ENCODE measurements around the gene PROX1.

Gene PROX1

DNA sequence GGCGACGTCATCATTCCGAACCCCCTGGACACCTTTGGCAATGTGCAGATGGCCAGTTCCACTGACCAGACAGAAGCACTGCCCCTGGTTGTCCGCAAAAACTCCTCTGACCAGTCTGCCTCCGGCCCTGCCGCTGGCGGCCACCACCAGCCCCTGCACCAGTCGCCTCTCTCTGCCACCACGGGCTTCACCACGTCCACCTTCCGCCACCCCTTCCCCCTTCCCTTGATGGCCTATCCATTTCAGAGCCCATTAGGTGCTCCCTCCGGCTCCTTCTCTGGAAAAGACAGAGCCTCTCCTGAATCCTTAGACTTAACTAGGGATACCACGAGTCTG, 10.0 kb downstream of the PROX1 start:
- no peak for DNase-seq (ENCODE audit: low read depth in 2 of 2)

DNA sequence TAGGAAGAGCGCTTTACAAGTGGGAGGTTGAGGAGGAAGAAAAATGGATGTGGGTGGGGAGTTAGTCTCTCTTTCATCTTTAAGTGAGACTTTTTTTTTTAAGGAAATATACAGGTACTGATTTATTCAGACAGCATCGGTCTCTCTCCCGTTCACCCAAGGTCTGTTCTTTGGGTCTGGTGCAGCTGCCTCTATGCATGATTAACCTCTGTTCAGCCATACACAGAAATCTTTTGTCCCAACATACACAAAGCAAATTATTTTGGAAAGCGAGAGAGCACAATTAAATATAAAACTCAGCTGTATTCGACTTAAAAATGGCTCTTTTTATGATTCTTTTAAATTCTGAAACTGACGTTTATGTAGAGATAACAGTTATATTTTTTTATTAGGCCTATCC, 11.0 kb downstream of the PROX1 start:
- DNase-seq (ENCODE audit: low read depth in 2 of 2) = no peak

DNA sequence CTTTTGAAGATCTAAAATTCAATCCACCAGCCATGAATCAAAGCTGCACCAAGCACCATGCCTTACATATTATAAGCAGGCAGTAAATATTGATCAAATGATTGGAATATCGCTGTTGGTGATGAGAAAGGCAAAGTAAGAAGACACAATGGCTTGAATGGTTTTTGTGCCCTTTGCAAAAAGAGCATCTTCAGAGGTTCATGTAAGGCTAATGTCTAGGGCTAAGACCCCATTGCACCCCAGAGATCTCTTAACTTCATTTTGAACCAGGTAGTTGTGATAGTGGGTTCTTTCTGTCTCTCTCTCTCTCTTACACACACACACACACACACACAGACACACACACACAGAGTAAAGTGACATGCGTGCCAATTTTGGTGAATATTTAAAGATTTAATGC, 12.0 kb downstream of the PROX1 start:
- no peak for DNase-seq (ENCODE audit: low read depth in 2 of 2)

DNA sequence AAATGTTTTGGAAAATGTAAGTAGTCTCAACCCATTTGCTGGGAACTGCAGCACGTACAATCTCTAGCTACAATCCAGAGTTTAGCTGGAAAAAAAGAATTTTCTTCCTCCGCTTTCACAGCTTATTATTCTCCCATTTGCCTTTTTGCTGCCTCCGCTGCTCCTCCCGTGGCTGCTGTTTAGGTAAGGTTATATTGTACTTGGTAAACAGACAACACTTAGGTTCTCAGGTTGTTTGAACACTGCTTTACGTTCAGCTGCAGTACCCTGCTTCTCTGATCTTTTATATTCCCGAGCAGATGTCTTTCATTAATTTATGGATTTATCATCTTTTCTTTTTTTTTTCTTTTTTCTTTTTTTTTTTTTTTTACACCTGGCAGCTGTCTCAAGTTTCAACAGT, 14.3 kb downstream of the PROX1 start:
- DNase-seq (ENCODE audit: low read depth in 2 of 2) = no peak

DNA sequence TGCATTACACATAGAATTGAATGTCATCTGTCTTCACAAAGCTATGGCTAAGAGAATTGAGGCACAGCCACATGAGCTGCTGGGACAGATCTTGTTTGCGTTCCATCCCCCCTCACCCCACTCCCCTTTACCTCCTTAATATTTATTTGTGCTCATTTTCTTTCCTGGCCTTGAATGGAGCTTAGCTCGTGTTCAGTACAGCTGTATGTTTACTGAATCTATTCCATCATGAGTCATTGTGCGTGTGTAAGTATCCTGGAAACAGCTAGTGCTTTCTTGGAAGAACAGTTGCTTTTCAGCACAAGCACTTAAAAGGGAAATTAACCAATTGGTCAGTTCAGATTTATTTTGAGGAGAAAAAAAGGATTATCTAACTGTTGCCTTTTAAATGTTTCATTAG, 14.7 kb downstream of the PROX1 start:
- DNase-seq (ENCODE audit: low read depth in 2 of 2) = no peak

DNA sequence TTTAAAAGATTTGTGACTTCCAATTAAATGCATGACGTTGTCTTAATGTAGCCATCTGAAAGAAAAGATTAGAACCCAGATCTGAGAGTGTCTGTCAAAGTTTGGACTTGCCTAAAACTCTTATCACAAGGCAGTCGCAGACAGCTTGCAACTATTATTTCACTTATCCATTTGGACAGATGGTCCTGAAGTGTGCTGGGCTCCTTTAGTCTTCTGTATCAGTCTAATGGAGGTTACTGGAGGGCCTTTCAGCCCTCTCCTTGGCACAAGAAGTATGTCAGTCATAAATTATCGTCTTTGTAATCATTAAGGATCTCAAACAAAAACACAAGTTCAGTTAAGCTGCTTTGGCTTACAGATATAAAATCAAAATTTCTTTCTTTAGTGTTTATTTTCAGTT, 15.5 kb downstream of the PROX1 start:
- DNase-seq (ENCODE audit: low read depth in 2 of 2) = no peak

DNA sequence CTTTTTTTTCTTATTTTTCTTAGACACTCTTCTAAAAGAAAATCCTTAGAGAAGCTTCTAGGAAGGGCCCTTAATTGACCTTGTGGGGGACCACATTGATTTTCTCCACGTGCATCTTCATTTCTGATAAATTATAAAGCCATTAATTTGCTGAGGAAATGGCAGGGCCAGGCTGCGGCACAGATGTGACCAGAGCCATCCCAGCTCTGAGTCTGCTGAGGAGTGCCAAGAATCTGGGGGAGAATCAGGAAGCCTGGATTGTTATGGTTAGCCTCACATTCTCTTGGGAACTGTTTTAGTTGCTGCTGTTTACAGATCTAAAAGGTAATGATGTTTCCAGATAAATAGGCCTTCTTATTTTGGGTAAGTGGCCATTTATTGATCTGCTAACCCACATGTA, 16.2 kb downstream of the PROX1 start:
- DNase-seq (ENCODE audit: low read depth in 2 of 2) = no peak

DNA sequence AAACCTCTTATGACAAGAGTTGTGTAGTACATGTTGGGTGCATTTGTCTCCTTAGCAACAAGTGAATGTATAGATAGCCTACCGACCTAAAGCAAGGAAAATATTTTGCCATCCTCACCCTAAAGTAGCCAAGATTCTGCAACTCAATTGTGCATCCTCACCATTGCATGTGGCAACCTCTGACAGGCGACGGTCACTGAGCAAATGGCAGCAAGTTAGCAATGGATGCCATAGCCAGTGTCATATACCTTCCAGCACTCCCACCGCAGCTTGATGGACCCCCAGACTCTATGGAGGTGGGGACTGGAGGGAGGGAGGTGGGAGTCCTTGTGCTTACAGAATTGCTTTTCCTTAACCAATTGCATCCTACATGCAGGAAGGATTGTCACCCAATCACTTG, 17.0 kb downstream of the PROX1 start:
- no peak for DNase-seq (ENCODE audit: low read depth in 2 of 2)

DNA sequence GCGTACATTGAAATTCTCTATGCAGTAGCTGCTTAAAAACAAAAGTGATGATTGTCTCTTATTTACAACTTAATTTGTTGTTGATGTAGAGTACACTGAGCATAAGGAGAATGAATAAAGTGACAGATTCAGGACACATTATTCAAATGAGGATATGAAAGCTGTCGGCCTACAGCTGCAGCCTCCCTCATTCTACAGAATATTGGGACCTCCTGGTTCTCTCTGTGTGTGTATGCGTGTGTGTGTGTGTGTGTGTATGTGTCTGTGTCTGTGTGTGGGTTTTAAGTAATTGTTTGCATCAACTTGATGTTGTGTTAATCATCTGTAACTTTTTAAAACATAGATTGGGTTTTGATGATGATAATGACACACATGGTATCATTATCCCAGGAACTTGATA, 17.9 kb downstream of the PROX1 start:
- no peak for DNase-seq (ENCODE audit: low read depth in 2 of 2)

DNA sequence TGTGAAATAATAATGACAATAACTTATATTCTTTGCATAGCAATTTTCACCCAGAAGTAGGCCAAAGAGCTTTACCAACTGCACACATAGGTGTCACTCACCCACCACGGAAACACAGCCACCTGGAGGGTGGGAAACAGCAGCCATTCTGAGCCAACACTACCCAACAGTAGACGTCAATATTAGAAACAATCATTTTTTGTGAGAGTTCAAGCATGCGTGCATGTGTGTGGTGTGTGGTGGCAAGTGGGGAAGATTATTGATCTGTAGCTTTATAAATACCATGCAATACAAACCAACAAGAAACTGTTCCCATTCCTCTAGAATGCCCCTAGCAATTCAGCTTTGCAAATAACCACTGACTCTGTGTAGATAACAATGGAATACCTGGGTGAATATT, 19.1 kb downstream of the PROX1 start:
- no peak for DNase-seq (ENCODE audit: low read depth in 2 of 2)

DNA sequence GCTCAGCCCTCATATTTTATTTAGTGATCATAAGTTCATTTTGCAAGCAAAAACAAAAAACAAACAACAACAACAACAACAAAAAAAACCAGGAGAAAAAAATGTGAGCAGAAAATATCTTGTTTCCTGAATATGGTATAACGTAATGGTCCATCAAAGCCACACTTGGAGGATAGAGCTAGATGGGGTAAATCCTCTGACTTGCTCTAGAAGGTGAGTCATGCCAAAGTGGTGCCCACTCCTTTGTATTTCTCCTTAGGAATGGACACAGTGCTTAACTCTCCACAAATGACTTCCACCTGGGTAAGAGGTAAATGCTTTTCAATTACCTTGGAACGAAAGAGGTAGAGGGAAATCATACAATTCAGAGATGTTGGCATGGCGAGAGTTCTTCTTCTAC, 20.6 kb downstream of the PROX1 start:
- no peak for DNase-seq (ENCODE audit: low read depth in 2 of 2)

DNA sequence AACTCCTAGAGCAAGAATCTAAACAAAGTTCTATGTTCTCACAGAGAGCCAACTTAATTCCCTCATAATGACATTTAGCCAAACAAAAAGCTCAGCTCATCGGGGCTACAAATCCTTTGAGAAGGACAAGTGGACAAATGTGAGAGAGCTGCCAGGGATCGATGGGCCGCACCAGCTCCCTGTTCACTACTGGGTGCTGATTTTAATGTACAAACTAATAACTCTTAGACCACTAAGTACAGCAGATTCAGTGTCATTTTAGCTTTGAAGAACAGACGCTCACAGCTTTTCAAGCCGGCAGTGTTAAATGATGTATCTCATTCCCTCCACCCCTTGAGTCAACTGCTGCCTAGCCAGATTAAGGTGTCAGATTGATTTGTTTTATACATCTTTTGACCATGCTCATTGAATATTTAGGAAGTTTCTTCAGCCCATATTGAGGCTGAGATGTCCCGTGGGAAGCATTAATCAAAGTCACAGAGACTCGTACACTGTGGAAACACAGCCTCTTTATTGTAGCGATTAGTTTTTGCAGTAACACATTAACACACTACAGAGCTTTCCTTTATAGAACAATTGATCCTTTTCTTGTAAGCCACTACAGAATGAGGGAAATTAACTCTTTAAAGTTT, 21.1 kb downstream of the PROX1 start:
- DNase-seq (ENCODE audit: low read depth in 2 of 2) = no peak

DNA sequence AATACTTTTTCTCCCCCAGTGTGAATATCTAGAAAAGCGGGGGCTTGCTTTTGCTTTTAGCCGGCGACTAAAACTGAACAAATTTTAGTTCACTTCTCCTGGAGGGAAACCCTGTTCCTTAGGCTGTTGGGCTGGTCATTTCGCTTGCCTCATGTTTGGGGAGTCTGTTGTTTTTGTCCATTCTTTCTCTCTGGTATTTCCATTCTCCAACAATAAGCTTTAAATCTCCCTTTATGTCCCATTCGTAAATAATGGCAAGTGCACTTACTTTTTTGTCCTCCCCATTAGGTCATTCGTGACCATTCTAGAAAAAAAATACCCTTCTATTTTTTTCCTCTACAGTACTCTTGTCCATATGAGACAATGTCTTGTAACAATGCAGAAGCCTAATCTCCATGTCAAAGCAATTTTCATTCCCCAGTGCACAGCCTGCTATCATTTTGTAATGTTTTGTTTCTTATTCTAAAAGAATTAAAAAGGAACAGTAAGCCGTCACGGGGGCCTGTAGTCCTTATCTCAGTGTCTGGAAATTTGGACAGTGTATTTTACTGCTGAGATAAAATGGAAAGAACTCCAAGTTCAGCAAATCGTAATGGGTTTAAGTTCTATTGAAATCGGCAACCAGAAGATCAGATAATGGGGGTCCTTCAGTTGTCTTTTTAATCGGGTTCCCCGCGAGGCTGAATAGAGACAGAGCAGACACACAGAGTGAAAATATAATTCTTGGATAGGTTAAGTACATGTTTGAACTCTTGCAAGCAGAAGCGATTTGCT, 21.8 kb downstream of the PROX1 start:
- no peak for DNase-seq (ENCODE audit: low read depth in 2 of 2)

DNA sequence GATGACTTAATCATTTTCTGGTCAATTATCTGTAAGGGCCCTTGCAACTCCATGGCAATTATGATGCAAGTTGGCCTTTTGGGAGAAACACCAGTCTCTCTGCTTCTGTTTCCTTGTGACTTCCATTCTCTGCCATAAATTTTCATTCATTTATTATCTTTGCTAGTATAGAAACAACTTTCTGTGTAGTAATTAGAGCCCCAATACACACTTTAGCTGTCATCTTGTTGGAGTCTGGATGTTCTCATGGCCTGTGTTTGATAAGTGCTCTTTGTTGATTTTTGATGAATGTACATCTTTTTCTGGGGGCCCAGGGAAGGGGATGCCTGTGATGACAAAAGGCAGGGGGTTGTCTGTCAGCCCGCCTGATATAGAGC, 22.4 kb downstream of the PROX1 start:
- DNase-seq (ENCODE audit: low read depth in 2 of 2) = no peak

DNA sequence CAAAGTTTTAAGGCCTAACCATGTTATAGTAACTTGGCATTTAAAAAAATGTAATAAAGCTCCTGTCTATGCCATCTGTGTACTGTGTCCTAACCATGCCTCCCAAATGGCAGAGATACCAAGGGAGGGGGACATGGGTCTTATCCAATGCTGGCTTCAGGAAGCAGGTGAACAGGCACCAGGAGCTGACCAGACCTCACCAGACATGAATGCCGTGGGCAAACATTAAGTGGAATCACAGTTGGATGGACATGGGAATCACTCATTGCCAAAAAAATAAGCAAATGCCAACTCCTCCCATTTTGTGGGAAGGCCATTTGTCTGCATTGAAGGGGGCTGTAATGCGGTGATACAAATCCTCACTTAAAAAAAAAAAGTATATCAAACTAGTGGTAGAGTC, 22.9 kb downstream of the PROX1 start:
- no peak for DNase-seq (ENCODE audit: low read depth in 2 of 2)

DNA sequence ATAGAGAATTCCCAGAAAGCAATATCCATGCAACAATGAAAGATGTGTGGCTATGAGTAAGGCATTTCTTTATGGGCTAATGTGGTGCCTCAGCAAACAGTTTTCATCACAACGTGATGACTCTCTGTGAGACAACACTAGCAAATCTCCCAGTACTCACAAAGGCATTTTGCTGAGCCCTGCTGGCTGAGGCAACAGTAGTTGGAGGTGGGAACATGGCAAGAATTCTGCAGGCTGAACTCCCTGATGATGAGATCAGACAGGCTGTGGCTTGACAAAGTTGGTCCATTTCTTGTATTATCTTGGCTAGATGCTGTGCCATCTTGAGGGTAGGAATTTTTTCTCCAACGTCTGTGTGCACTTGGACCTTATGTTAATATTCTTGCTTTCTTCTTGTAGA, 24.6 kb downstream of the PROX1 start:
- DNase-seq (ENCODE audit: low read depth in 2 of 2) = no peak

DNA sequence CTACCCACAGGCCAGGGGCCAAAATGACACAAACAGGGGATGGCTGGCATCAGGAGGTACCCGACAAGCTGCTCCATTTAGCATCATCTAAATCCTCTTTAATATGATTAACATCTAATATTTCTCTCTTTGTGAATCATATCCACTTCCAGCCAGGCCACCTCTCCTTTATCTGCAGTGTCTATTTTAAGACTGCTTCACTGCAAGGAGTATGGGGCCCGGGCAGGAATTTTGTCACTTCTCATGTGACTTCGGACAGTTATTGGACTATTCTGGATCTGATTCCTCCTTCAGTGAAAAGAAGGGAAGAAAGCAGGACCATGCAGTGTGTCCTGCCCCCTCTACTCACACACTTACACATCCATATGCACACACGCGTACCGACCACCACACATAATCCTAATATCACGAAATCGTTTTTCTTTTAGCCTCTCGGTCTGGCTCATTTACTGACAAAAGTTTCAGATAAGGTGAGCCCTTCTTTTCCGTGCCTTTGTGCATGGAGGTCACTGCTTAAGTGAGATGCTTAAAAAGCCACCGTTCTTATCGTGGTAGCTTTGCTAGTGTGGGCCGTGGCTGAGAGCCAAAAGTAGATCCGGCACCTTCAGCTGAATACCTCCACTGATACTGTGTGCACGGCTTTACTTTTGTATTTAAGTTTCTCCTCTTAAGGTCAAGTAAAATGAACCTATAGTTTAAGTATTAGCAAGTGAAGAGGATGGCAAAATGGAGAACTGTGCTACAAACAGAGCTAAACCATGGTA, 26.0 kb downstream of the PROX1 start:
- no peak for DNase-seq (ENCODE audit: low read depth in 2 of 2)

DNA sequence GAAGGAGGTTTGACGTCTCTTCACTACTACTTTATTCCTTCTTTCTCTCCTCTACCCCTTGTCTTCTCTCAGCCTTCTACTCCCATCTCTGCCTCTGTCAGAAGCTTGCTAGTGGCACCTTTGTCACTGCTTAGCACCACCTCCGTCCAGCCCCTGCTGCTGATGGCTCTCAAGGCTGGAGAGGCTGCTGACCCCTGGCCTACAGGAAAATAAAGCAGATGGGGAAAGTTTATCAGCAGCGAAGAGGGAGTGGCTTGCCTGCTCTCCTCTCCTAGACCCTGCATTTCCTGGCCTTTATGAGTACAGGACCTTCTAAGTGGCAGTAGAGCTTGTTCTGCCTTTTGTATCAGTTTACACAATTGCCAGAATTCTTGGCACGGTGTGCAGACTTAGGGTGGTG, 27.0 kb downstream of the PROX1 start:
- no peak for DNase-seq (ENCODE audit: low read depth in 2 of 2)

DNA sequence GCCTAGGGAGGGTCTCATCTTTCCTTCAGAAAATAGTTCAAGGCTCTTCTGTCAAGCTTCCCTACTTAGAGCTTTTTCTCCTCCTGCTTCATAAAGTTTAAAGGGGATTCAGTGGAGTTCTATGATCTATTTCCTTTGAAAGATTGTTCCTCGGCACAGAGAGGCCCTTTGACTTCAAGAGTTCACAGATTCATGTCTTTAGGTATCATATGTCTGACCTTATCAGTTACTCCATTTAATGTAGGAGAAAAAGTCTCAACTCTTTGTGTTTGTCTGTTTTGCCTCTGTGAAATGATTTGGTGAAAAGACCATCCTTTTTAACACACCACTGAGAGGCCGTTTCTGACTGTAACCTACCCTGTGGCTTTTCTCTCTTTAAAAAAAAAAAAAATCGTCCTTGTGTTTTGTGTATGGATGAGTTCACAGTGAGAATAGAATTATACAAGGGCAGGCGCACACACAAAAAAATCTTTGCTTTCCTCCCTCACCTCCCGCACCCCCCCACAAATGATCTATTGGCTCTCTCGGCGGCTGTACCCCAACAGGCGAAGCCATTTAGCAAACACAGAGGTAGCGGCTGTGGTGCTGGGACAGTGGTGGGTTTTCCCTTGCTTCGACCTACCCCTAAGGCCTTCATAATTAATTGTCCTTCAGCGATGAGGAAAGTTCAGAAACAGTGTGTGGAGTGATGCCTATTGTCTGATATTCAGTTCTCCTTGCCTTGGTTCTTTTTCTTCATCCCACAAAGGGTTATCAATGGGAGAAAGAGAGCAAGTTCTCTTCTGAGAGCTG, 29.6 kb downstream of the PROX1 start:
- DNase-seq (ENCODE audit: low read depth in 2 of 2) = no peak

DNA sequence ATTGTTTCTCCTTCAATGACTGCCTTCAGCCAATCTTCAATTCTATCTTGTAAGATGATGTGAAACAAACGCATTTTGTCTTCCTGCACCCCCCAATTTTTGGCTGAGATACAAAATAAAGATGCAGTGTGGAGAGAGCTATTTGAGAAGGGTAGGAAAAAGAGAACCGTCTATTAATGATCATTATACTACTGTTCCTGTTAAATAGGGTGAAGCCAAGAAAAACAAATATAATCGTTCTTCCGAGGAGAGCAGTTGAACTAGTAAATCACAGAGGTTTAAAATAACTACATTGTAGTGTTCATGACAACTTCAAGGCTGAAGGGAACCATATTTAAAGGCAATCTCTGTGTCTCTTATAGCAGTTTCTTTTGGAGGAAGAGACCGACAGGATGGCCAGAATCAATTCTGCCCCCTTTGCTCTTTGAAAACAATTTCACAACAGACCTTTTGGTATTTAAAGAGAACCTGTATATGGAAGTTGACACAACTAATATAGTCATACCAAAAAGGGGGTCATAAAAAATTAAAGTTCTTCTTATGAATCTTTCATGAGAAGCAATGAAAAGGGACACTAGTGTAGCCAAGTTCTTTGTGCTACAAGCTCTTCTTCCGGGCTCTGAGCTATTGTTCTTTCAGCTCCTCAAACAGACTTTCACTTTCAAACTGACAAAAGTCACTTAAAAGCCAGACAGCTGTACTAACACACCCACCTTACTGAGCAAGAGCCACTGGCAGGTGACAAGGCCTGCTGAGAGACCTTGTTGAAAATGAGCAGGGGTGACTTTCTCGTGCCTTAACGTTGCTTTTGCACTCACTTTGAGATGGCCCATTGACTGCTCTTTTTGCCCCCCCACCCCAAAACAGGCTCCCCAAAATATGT, 30.9 kb downstream of the PROX1 start:
- no peak for DNase-seq (ENCODE audit: low read depth in 2 of 2)

DNA sequence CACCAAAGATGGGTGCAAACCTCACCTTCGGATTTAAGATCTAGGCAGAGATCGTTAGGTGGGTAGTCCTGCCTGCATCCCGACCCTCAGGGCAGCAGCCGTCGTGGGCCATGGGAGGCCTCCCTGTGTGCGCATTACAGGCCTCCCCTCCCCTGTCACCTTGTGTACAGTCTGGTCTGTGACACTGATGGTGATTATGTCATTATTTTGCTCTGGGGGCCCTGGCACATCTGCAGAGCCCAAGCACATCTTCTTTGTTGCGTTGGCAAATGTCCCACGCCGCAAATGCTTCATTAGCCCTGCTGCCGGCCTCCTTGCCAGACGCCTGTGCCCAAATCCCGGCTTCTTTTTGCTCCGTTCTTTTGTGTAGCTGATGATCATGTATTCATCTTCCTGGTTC, 31.7 kb downstream of the PROX1 start:
- no peak for DNase-seq (ENCODE audit: low read depth in 2 of 2)

Data from stimulated activated CD4-positive, alpha-beta T cell treated with anti-CD3 and anti-CD28 coated beads, Interleukin-12 subunit alpha, Interleukin-12 subunit beta, amount 100 ng/mL, for 24 hours (primary cell).